Activated gamma-delta T cell treated with anti-CD3 and anti-CD28 coated beads, Interleukin-2, amount 50 U/mL, for 16 hours (primary cell): Measurements from ENCODE around the gene TSSK6.
A peak's percentile ranks its signal among the peaks of the same experiment; 100 is the strongest.

Experiments used
- DNase-seq: peaks from one replicate; pipeline ENCODE4 v3.0.0-alpha.2; 2020; ENCODE audit warnings: low read depth

Gene TSSK6

GRCh38 chr19:19530889-19531288, 15.5 kb upstream of the TSSK6 start:
- no peak for DNase-seq

GRCh38 chr19:19530423-19530804, 15.1 kb upstream of the TSSK6 start:
- DNase-seq: no peak

GRCh38 chr19:19529783-19530422, 14.6 kb upstream of the TSSK6 start:
- DNase-seq: no peak

GRCh38 chr19:19528721-19529490, 13.6 kb upstream of the TSSK6 start, which contains the start of gene YJEFN3:
TSS of gene YJEFN3 (plus strand) at chr19:19528911. CDS start at chr19:19528933, 22 bp downstream.
- no peak for DNase-seq

- DNase-seq: no peak
Measured at GRCh38 chr19:19527674-19528625, 12.6 kb upstream of the TSSK6 start.

GRCh38 chr19:19527371-19527656, 12.0 kb upstream of the TSSK6 start:
- DNase-seq: no peak

- DNase-seq: no peak
Measured at GRCh38 chr19:19526581-19527370, 11.4 kb upstream of the TSSK6 start.

GRCh38 chr19:19525611-19526380, 10.4 kb upstream of the TSSK6 start:
- no peak for DNase-seq

GRCh38 chr19:19524053-19524452, 8.7 kb upstream of the TSSK6 start:
- DNase-seq: no peak

- DNase-seq: no peak
Measured at GRCh38 chr19:19523177-19523576, 7.8 kb upstream of the TSSK6 start.

GRCh38 chr19:19520989-19521388, 5.6 kb upstream of the TSSK6 start:
- DNase-seq: no peak

- no peak for DNase-seq
Measured at GRCh38 chr19:19517235-19517619, 1.9 kb upstream of the TSSK6 start.

- peak; percentile 92 for DNase-seq
Measured at GRCh38 chr19:19515642-19516519, 533 bp upstream of the TSSK6 start, which contains the start of gene NDUFA13. TSS of gene NDUFA13 (plus strand) at chr19:19516225. CDS start at chr19:19516239, 14 bp downstream.

GRCh38 chr19:19514215-19514657, 1.1 kb downstream of the TSSK6 start:
- no peak for DNase-seq

- DNase-seq: no peak
Measured at GRCh38 chr19:19513682-19514081, 1.7 kb downstream of the TSSK6 start.

- DNase-seq: no peak
Measured at GRCh38 chr19:19510432-19510831, 4.9 kb downstream of the TSSK6 start.

- no peak for DNase-seq
Measured at GRCh38 chr19:19508217-19508616, 7.1 kb downstream of the TSSK6 start.

- no peak for DNase-seq
Measured at GRCh38 chr19:19507354-19507753, 8.0 kb downstream of the TSSK6 start.

- no peak for DNase-seq
Measured at GRCh38 chr19:19506592-19506991, 8.8 kb downstream of the TSSK6 start.
